ENCODE results near the gene PLSCR2.

GRCh38 chr3:146471012-146471411, 1.7 kb upstream of the PLSCR2 start:
- TF ChIP-seq USF1 (IDR thresholded peaks at IDR 0.05; ENCODE audit: borderline replicate concordance, extremely low read length, insufficient read depth, low read depth, low read length) (no peak), MTA3 (IDR thresholded peaks at IDR 0.05; ENCODE audit: borderline replicate concordance, low read length) (no peak), ATF7 (IDR thresholded peaks at IDR 0.05; ENCODE audit: low read depth) (no peak), SRF (IDR thresholded peaks at IDR 0.05; ENCODE audit: low read depth in 2 of 2, low read length in 2 of 2) (no peak), MTA2 (IDR thresholded peaks at IDR 0.05; ENCODE audit: low read depth) (no peak), POLR2A (IDR thresholded peaks at IDR 0.05; ENCODE audit: low read depth, low read length) (no peak)
- TF ChIP-seq, protein P1, sequence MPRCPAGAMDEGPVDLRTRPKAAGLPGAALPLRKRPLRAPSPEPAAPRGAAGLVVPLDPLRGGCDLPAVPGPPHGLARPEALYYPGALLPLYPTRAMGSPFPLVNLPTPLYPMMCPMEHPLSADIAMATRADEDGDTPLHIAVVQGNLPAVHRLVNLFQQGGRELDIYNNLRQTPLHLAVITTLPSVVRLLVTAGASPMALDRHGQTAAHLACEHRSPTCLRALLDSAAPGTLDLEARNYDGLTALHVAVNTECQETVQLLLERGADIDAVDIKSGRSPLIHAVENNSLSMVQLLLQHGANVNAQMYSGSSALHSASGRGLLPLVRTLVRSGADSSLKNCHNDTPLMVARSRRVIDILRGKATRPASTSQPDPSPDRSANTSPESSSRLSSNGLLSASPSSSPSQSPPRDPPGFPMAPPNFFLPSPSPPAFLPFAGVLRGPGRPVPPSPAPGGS (IDR thresholded peaks at IDR 0.05; ENCODE audit: borderline replicate concordance, insufficient read depth, low read depth, low read length, poor library complexity, severe bottlenecking) = no peak
- TF ChIP-seq, protein P2, sequence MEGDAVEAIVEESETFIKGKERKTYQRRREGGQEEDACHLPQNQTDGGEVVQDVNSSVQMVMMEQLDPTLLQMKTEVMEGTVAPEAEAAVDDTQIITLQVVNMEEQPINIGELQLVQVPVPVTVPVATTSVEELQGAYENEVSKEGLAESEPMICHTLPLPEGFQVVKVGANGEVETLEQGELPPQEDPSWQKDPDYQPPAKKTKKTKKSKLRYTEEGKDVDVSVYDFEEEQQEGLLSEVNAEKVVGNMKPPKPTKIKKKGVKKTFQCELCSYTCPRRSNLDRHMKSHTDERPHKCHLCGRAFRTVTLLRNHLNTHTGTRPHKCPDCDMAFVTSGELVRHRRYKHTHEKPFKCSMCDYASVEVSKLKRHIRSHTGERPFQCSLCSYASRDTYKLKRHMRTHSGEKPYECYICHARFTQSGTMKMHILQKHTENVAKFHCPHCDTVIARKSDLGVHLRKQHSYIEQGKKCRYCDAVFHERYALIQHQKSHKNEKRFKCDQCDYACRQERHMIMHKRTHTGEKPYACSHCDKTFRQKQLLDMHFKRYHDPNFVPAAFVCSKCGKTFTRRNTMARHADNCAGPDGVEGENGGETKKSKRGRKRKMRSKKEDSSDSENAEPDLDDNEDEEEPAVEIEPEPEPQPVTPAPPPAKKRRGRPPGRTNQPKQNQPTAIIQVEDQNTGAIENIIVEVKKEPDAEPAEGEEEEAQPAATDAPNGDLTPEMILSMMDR (IDR thresholded peaks at IDR 0.05 in 2 of 3, conservative IDR thresholded peaks at IDR 0.05 in 1 of 3; ENCODE audit: control insufficient read depth in 2 of 3, extremely low read depth in 1 of 3, insufficient read depth in 1 of 3, low read depth in 3 of 3, low read length in 3 of 3) = no peak

All from GM12878 (cell line).